ENCODE results near the gene DGKI.
"Not testable (repeated sequence)": the region's sequence is repeated elsewhere in the genome, so short reads cannot be mapped to it uniquely, and the experiment has no call there.

Gene DGKI

DNA sequence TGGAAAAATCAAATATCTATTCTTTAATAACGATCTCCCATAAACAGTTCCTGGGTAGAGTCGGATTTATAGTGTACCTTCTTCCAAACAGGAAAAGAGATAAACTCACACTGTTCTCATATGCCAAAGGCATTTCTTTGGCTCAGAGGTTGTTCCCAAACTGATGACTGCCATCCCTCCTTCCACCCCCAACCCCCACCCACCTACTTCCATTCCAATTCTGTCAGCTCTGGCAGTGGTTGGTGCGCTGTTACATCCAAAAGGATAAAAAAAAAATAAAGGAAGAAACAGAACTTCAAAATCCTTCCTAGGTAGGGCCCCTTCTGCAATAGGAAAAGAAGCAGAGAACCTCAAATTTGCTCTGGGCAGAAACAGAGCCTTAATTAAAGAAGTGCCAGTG, 104.7 kb downstream of the DGKI start:
- DNase-seq (ENCODE audit: low read depth in 2 of 2), result no peak

DNA sequence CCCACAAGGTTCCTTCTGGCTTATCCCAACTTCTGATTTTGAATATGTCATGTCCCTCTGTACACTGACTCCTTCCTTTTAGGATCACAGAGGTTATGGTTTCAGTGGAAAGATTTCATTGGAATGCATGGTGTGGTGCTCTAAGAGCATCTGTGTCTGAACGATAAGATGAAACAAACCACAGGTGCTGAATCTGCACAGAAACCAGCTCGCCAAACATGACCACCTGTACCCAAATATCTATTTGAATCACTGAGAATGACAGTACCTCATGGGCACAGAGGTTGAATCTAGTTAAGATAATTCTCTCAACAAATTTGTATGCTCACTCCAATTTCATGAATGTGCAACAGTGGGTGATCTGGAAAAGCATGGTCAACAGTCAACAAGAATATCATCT, 105.3 kb downstream of the DGKI start:
- no peak for DNase-seq (ENCODE audit: low read depth in 2 of 2)

DNA sequence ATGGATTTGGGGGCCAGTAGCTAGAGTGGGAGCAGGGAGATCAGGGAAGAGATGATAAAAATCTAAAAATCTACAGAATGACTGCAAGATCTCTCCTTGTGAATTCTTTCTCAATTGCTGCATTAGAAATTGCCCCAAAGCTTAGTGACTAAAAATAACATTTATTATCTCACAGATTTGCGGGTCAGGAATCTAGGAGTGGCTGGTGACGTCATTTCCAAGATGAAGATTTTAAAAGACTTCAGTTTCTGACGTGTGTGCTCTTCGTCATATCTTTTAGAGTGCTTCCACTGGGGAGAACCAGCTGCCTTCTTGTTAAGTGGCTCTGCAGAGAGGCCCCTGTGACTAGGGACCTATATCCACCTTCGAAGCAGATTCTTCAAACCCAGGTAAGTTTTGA, 112.6 kb downstream of the DGKI start:
- no peak for DNase-seq (ENCODE audit: low read depth in 2 of 2)

DNA sequence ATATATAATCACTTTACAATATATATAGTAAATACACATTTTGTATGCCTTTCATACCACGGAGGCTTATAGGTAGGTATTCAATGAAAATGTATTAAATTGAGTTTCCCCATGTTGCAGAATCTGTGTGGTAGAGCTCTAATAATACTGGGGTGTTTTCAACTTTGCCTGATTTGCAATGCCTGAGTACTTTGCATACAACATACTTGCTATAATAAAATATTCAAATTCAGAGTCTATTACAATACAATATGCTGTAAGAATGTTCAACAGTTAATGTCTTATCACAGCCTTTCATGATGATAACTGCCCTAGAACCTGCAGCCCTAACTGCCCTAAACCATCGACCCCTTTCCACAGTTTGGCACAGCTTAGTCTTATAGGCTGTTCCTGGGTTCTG, 114.6 kb downstream of the DGKI start:
- DNase-seq (ENCODE audit: low read depth in 2 of 2), result no peak

DNA sequence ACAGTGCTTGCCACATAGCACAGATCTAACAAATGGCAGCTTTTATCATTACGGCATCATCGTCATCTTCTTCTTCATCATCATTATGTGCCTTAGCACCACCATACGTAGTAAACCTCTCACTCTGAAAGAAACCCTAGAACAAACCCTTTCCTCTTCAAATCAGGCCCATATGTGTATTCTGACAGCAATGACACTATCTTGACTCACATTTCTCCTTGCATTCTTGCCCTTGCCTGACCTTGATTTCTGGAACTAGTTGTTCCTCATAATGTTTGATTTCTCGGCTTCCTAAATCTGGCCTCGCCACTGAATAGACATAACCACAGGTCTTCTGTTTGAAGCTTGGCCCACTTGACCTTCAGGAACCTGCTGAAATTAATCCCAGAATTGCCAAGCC, 115.3 kb downstream of the DGKI start:
- DNase-seq (ENCODE audit: low read depth in 2 of 2), result no peak

DNA sequence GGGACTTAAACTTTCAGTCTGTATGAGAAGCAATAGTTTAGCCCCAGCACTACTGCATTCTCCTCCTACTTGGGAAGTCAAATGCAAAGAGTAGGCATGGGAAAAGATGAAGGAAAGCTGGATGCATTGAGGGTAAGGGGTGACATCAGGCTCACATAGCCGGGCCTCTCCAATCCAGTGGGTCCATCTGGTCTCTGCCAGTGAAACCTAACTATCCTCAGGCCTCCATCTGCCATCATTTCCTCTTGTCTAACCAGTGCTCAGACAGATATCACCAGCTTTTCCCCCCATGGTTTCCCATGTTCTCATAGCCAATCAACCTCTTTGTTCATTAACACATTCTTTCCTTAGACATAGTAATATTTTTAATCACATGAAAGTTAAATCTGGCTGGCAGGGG, 118.3 kb downstream of the DGKI start:
- DNase-seq (ENCODE audit: low read depth in 2 of 2), result no peak

DNA sequence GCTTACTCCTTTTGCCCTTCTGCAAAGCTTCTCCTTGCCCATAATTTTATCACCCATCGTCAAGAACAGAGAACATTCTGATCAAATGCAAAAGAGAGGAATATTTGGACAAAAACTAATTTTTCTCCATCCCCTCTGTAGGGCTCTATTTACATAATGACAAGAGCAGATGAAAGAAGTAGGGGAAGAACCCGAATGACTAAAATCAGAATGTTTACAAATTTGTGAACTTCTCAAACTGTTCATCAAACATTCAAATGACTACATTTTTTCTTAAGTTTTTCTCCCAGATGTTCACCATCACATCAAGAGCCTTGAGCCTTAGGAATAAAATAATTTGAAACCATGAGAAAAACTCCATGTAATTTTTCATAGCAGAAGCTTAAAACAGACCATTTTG, 119.4 kb downstream of the DGKI start:
- no peak for DNase-seq (ENCODE audit: low read depth in 2 of 2)

DNA sequence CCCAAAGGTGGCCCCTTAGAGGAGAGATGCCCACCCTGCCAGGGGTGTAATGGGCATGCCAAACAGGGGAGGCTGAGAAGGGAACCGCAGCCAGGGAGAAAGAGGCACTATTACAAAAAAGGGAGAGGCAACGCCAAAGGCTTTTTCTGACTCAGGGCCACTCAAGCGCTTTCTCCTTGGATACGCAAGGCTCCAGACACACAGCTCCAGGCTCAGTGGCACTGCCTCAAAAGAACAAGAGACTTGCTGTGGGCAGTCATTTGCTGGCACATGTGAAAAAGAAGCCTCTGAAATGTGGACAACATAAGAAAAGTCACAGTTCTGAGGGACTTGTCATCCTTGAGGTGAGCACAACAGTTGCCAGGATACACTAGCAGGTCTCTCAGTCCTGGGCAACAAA, 128.4 kb downstream of the DGKI start:
- no peak for DNase-seq (ENCODE audit: low read depth in 2 of 2)

DNA sequence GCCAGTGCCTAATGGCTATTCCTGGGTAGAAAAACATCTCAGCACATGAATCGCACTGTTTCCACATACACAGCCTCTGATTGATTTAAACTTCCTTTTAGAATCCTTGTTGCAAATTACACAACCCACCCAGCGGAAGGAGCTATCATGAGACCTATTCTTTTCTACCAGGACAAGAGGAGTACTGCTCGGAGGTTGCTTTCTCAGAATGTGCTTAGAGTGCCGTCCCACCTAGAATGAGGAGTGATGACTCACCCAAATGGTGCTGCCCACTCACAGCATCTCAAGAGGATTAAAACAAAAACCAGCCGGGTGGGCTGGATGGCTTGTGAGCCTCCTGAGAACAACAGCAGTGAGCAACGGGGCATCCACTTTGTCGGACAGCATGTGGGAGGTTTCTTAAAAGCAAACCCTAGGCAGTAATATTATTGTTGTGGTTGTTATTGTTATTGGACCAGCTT, 128.9 kb downstream of the DGKI start:
- no peak for DNase-seq (ENCODE audit: low read depth in 2 of 2)

DNA sequence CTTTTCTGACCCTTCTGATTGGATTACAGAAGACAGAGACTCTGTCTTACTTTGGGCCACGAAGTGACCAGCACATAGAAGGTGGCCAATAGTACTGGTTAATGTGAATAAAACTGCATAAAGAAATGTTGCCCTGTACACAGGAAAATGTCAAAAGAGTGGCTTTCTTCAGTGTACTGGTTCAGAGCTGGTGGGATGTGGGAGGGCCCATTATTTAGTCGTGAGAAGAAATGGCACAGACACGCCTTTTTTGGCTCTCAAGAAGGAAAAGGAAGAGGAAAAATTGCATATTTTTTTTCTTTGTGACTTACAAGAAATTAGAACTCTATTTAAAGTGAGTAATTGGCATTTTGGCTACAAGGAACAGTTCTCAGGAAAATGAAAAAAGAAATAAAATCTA, 129.7 kb downstream of the DGKI start:
- DNase-seq (ENCODE audit: low read depth in 2 of 2), result no peak

DNA sequence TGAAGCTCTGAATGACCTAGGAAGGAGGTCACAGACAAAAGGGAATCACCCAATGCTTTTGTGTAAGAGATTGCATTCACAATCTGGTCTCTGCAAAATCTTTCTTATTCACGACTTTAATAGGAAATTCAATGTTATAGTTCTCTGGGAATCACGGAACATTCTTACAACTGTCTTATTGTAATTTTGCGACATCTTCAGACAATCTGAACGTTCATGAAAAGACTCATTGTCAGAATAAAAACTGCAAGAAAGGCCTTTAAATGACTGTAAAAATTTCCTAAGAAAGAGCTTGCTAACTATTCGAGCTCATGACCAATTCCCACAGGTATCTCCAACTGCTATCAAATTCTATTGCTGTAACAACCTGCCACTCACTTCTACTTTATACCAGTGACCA, 130.7 kb downstream of the DGKI start:
- DNase-seq (ENCODE audit: low read depth in 2 of 2), result no peak

DNA sequence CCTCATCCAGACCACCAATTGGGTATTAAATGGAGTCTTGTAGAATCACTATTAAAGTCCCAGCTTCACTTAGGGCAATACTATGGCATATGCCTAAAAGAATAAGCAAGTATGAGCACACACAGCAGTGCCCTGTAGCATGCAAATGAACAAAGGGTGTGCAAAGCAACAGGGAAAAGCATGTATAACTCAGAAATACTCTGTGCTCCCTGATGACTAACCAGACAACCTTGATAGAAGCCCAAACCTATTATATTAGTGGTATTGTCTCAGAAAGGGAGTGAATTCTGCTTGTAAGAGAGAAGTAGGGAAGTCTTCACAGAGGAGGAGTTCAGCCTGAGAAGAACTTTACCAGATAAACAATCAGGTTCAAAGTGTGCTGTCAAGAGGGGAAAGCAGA, 131.2 kb downstream of the DGKI start:
- DNase-seq (ENCODE audit: low read depth in 2 of 2), result no peak

DNA sequence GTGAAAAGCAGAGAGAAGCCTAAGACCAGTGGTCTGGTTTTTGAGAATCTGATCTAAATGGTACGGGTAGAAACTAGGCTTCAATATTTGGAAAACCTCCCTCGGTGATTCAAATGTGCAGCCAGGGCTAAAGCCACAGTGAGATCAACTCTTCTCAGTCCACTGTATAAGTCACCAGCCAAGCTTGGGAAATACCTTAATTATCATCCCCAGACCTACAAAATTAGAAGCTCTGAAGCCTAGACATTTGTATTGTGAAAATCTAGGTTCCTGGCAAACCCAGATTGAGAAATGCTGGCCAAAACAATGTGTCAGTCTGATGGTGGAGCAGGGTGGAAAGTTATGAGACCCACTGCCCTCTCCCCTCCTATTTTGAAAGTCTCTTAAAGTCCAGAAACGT, 131.7 kb downstream of the DGKI start:
- DNase-seq (ENCODE audit: low read depth in 2 of 2), result no peak

DNA sequence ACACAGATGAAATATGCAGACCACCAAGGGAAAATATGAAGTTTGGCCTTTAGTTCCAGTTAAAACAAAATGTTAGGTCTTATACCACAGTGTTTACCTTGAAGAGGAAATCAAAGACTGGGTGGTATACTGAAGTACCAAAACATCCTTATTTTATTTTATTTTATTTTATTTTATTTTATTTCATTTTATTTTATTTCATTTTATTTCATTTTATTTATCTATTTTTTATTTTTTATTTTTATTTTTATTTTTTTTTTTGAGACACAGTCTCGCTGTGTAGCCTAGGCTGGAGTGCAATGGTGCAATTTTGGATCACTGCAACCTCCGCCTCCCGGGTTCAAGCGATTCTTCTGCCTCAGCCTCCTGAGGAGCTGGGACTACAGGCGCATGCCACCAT, 140.4 kb downstream of the DGKI start:
- DNase-seq (ENCODE audit: low read depth in 2 of 2), result not testable (repeated sequence)

DNA sequence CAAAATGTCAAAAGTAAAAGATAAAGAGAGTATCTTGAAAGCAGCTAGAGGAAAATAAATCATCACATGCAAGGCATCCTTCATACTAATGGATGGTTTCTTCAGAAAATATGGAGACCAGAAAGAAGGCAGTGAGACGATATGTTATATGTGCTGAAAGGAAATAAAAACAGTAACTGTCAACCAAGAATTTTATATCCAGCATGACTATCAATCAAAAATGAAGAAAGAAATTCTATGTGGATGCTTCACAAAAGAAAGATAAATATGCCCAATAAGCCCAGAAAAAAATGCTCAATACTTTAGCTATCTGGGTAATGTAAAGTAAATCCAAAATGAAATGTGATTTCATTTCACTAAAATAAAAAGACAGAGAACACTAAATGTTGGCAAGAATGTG, 142.1 kb downstream of the DGKI start:
- no peak for DNase-seq (ENCODE audit: low read depth in 2 of 2)

DNA sequence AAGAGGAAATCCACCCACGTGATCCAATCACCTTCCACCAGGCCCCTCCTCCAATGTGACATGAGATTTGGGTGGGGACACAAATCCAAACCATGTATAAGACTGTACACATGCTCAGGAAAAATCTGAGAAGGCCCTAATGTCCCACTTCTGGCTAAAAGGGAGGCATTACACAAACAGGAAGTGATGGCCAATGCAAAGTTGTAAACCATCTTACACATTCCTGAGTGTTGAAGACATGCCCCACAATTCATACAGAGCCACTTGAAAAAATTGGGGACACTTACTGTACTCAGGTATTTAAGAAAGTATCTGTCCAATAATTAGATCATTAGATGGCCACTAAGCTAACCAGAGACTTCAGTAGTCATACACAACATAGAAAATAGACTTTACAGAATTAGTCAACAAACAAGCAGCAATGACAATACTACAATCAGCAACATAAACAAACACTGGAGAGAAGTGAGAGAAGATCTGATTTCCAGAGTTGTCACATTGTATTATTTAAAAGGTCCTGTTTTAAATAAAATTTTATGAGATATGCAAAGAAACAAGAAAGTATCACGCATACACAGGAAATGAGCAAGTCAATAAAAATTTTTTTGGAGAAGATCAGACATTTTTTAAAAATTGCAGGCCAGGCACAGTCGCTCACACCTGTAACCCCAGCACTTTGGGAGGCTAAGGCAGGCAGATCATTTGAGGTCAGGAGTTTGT, 143.3 kb downstream of the DGKI start:
- no peak for DNase-seq (ENCODE audit: low read depth in 2 of 2)

DNA sequence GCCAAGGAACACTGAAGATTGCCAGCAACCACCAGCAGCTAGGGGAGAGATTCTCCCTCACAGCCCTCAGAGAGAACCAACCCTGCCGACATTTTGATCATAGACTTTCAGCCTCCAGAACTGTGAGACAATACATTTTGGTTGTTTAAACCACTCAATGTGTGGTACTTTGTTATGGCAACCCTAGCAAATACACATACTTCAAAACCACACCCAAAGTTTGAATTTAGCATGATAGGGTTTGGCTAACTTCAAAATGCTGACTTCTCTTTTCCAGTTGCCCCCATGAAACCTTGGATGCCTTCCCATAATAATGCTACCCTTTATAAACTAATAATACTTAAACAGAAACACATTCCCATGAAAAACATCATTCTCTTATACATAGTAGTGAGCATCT, 149.8 kb downstream of the DGKI start:
- DNase-seq (ENCODE audit: low read depth in 2 of 2), result no peak

DNA sequence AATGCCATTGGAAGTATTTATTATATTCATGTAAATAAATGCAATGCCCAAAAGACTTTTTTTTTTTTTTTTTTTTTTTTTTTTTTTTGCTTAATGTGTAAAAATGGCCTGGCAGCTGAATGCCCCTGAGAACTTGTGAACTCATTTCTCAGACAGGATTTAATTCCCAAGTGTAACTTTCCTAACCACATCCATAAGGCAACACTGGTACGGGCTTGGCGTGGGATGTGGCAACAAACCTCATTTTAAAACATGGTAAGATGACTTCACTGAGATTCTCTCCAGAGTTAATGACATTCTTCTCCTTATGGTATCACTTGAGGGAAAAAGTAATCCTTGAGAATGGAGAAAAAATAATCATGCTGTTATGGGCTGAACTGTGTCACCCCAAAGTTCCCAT, 150.4 kb downstream of the DGKI start:
- DNase-seq (ENCODE audit: low read depth in 2 of 2), result no peak

DNA sequence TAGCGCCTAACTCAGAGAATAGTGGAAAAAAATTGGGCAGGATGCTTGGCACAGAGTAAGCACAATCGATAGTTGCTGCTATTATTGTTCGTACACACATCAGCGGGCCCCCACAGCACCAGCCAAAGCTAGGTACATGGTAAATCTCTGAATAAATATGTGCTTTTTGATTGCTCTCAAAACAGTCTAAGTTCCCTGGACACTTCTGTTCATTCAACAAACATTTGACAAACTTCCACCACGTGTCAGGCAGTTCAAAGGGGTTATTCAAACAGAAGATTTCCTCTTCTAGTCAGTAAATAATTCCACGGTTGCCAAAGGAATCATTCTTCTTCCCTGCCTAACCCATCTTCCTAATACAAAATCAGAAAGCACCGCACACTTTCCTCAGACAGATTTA, 150.8 kb downstream of the DGKI start:
- DNase-seq (ENCODE audit: low read depth in 2 of 2), result no peak

DNA sequence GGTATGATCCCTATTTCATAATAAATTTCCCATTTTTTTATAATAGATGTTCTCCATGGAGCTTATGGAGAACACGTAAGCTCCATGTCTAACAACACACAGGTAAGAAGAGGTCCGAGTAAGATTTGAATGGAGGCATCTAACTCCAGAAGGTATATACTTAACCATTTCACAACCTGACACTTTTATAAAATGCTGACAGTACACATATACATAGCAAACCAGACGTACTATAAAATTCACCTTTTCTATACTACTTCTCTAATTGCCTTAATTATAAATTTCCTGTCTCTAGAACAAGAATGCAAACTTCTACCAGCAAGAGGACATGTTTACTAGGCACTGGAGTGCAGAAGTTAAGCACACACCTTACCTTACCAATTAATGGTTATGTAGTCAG, 151.3 kb downstream of the DGKI start:
- DNase-seq (ENCODE audit: low read depth in 2 of 2), result no peak

DNA sequence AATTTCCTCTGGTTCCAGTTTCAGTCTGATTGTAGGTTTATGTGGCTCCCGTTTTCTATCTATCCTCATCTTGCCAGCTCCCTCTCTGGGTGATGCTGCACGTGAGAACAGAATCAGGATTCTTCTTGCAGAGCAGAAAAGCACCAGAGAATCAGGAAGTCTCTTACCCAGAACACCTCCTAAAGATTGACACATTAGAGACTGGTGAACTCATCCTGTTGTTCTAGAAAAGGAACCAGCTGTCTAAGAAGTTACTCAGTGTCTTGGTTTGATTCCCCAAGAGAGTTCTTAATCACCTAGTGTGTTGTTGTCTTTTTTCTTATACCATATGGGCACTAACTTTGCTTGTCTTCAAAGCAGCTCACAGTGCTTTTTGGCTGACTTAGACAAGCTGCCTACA, 152.4 kb downstream of the DGKI start:
- DNase-seq (ENCODE audit: low read depth in 2 of 2), result no peak

DNA sequence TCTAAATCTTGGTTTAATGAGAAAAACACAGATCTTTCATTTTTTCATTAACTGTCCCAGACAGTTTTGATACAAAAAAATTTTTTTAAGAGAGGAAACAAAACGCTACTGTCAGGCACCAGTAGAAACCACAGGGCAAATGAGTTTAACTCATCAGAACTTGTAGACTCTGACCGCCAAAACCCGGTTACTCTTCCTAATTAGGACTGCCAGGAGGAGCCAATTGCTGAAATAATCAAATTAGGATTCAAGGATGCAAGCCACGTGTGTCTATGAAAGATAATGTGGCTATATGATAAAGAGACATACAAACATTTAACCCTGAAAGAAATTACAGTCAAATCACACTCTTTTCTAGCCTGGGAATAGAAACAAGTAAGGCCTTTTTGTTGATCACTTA, 154.4 kb downstream of the DGKI start:
- no peak for DNase-seq (ENCODE audit: low read depth in 2 of 2)

DNA sequence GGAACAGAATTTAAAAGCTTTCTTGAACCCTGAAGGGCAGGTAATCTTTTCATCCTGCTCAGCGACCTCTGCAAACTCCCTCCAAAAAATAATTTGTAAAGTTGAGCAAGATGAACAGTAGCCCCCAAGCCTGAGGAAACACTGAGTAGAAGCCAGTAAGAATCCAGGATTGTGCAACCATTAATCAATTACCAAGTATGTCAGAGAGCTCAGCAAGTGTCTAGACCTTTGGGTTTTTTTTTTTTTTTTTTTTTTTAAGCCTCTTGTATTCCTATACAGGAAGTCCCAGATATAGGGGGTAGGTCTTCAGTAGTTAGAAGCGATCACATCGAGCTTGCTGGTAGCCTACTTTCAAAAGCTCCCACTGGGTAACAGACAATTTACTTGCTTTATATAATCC, 155.2 kb downstream of the DGKI start:
- no peak for DNase-seq (ENCODE audit: low read depth in 2 of 2)

DNA sequence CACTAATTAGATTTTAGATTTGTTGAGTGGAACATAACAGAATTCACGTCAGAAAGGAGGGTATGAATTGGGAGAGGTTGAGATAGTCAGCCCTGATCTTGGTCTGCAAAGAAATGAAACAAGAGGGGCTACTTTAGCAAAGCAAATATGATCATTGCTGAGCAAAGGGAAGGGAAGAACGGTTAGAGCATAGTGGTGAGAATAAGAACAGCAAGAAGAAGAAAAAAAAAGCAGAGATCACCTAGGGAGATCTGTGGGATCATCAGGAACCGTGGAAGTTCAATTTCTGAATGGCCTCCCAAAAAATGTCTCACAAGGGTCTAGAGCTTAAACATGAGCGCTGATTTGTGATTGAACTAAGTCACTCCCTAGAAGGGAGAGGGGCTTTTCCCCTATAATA, 156.1 kb downstream of the DGKI start:
- DNase-seq (ENCODE audit: low read depth in 2 of 2), result no peak

Data from stimulated activated CD4-positive, alpha-beta T cell treated with anti-CD3 and anti-CD28 coated beads, Interleukin-12 subunit alpha, Interleukin-12 subunit beta, amount 100 ng/mL, for 24 hours (primary cell).